GM23248 (cell line): ENCODE results near the gene ZIC4.

Experiments used
- EZH2 ChIP-seq: fragments of 200-600 bp; sonication (generic); IDR thresholded peaks from 2 replicates; pipeline ENCODE4 v1.6.1; 2018; ENCODE audit warnings: antibody characterized with exemption, mild to moderate bottlenecking; ENCODE audit not compliant: insufficient read depth, poor library complexity, severe bottlenecking
- EZH2phosphoT487 ChIP-seq: fragments of 200-600 bp; sonication (generic); IDR thresholded peaks from 2 replicates; pipeline ENCODE4 v1.6.1; 2018; ENCODE audit warnings: antibody characterized with exemption, moderate library complexity, mild to moderate bottlenecking, low read depth; ENCODE audit not compliant: insufficient read depth

GRCh38 chr3:147369231-147369630 is 37.1 kb downstream of the ZIC4 start:
- TF ChIP-seq EZH2phosphoT487 (no peak), EZH2 (no peak)
